ENCODE data around the gene OS9. TPM values are rescaled to one million over a fixed set of nuclear protein-coding genes. Genes with fewer than 3 reads are reported as not detected.
"Not testable (repeated sequence)": the region's sequence is repeated elsewhere in the genome, so short reads cannot be mapped to it uniquely, and the experiment has no call there.

The OS9 gene
- total RNA-seq, 2 experiments from 2014 or later, result 146 to 152 TPM

- H3K4me3 Mint-ChIP-seq, result no peak overlapping the region
- POLR2A ChIA-PET, result interaction anchor here (1.4 kb wide), 1 partner anchor 13 kb away, joined by 5 read pairs; no protein-coding TSS in a partner anchor
- peaks cover 6% of the 10 kb centered on the region for H3K9me3 Mint-ChIP-seq
- H3K36me3 Mint-ChIP-seq (ENCODE audit: low read depth), result peaks cover 59% of the 10 kb centered on the region
- peaks cover 8% of the 10 kb centered on the region for H3K4me1 Mint-ChIP-seq
- no peak for DNase-seq
- H3K27ac Mint-ChIP-seq, result no peak overlapping the region
- CTCF ChIA-PET, result interaction anchor here (1.0 to 1.3 kb wide), 3 partner anchors 13 to 74 kb away, joined by 3 to 4 read pairs (median 4); partner anchors contain the start of genes B4GALNT1 and OS9
- no peaks in the 10 kb centered on the region for H3K27me3 Mint-ChIP-seq
Measured at GRCh38 chr12:57707250-57707649, 13.3 kb downstream of the OS9 start.

GRCh38 chr12:57708296-57708695 is 14.4 kb downstream of the OS9 start:
- Mint-ChIP-seq H3K4me3 (no peak overlapping the region), H3K36me3 (ENCODE audit: low read depth) (peaks cover 56% of the 10 kb centered on the region), H3K9me3 (peaks cover 4% of the 10 kb centered on the region), H3K27ac (no peak overlapping the region), H3K4me1 (peaks cover 8% of the 10 kb centered on the region), H3K27me3 (no peaks in the 10 kb centered on the region)
- no peak for DNase-seq
- POLR2A ChIA-PET, result interaction anchor here (0.6 to 1.4 kb wide), 5 partner anchors 12 to 601 kb away, joined by 3 to 5 read pairs (median 3); no protein-coding TSS in a partner anchor
- CTCF ChIA-PET, result interaction anchor here (1.3 kb wide), 1 partner anchor 15 kb away, joined by 4 read pairs; the partner anchor contains the start of gene OS9

- POLR2A ChIA-PET, result interaction anchor here (0.6 to 1.1 kb wide), 2 partner anchors 11 to 600 kb away, joined by 3 to 8 read pairs; no protein-coding TSS in a partner anchor
- peaks cover 37% of the 10 kb centered on the region for H3K36me3 Mint-ChIP-seq (ENCODE audit: low read depth)
- no peak overlapping the region for H3K4me3 Mint-ChIP-seq
- no peak for DNase-seq
- no peaks in the 10 kb centered on the region for H3K9me3 Mint-ChIP-seq
- CTCF ChIA-PET, result no interaction called here
- H3K27me3 Mint-ChIP-seq, result no peaks in the 10 kb centered on the region
- H3K4me1 Mint-ChIP-seq, result peaks cover 8% of the 10 kb centered on the region
- H3K27ac Mint-ChIP-seq, result no peak overlapping the region
Measured at GRCh38 chr12:57712701-57713100, 18.8 kb downstream of the OS9 start.

GRCh38 chr12:57713209-57713608 is 19.3 kb downstream of the OS9 start:
- Mint-ChIP-seq H3K27ac (no peak overlapping the region), H3K4me1 (peaks cover 8% of the 10 kb centered on the region), H3K27me3 (no peaks in the 10 kb centered on the region), H3K9me3 (no peaks in the 10 kb centered on the region), H3K4me3 (no peak overlapping the region), H3K36me3 (ENCODE audit: low read depth) (peaks cover 40% of the 10 kb centered on the region)
- ChIA-PET POLR2A (interaction anchor here (0.6 to 1.1 kb wide), 3 partner anchors 8 to 601 kb away, joined by 3 to 8 read pairs (median 3); no protein-coding TSS in a partner anchor), CTCF (no interaction called here)
- DNase-seq, result no peak

GRCh38 chr12:57715036-57715748 is 21.3 kb downstream of the OS9 start:
- H3K9me3 Mint-ChIP-seq, H3K27ac Mint-ChIP-seq, H3K4me1 Mint-ChIP-seq, H3K4me3 Mint-ChIP-seq, DNase-seq, H3K27me3 Mint-ChIP-seq: not testable (repeated sequence)
- ChIA-PET CTCF (interaction anchor here (1.1 kb wide), 1 partner anchor 256 kb away, joined by 3 read pairs; no protein-coding TSS in a partner anchor), POLR2A (interaction anchor here (2.1 kb wide), 1 partner anchor 26 kb away, joined by 6 read pairs; no protein-coding TSS in a partner anchor)
- peaks cover 52% of the 10 kb centered on the region for H3K36me3 Mint-ChIP-seq (ENCODE audit: low read depth)

GRCh38 chr12:57715786-57716185 is 21.9 kb downstream of the OS9 start:
- Mint-ChIP-seq H3K4me3 (no peak overlapping the region), H3K36me3 (ENCODE audit: low read depth) (peaks cover 55% of the 10 kb centered on the region), H3K27me3 (no peaks in the 10 kb centered on the region), H3K4me1 (no peaks in the 10 kb centered on the region), H3K9me3 (no peaks in the 10 kb centered on the region), H3K27ac (no peak overlapping the region)
- ChIA-PET CTCF (interaction anchor here (1.1 kb wide), 1 partner anchor 257 kb away, joined by 3 read pairs; no protein-coding TSS in a partner anchor), POLR2A (interaction anchor here (2.1 kb wide), 1 partner anchor 25 kb away, joined by 6 read pairs; no protein-coding TSS in a partner anchor)
- no peak for DNase-seq

GRCh38 chr12:57716305-57716704 is 22.4 kb downstream of the OS9 start:
- DNase-seq, result no peak
- Mint-ChIP-seq H3K36me3 (ENCODE audit: low read depth) (peaks cover 58% of the 10 kb centered on the region), H3K27ac (no peak overlapping the region), H3K27me3 (no peaks in the 10 kb centered on the region), H3K9me3 (no peaks in the 10 kb centered on the region), H3K4me3 (no peak overlapping the region), H3K4me1 (no peaks in the 10 kb centered on the region)
- POLR2A ChIA-PET, result interaction anchor here (2.1 kb wide), 1 partner anchor 25 kb away, joined by 6 read pairs; no protein-coding TSS in a partner anchor
- CTCF ChIA-PET, result interaction anchor here (1.1 kb wide), 1 partner anchor 257 kb away, joined by 3 read pairs; no protein-coding TSS in a partner anchor

GRCh38 chr12:57717131-57717530 is 23.2 kb downstream of the OS9 start:
- H3K4me3 Mint-ChIP-seq, result no peak overlapping the region
- ChIA-PET CTCF (no interaction called here), POLR2A (interaction anchor here (2.1 kb wide), 1 partner anchor 24 kb away, joined by 6 read pairs; no protein-coding TSS in a partner anchor)
- no peaks in the 10 kb centered on the region for H3K27me3 Mint-ChIP-seq
- peaks cover 58% of the 10 kb centered on the region for H3K36me3 Mint-ChIP-seq (ENCODE audit: low read depth)
- no peak overlapping the region for H3K27ac Mint-ChIP-seq
- H3K4me1 Mint-ChIP-seq, result no peaks in the 10 kb centered on the region
- no peaks in the 10 kb centered on the region for H3K9me3 Mint-ChIP-seq
- DNase-seq, result no peak

- no peak overlapping the region for H3K27ac Mint-ChIP-seq
- peaks cover 53% of the 10 kb centered on the region for H3K36me3 Mint-ChIP-seq (ENCODE audit: low read depth)
- no peak for DNase-seq
Measured at GRCh38 chr12:57717846-57718640, 24.1 kb downstream of the OS9 start.

GRCh38 chr12:57718641-57719528 is 25.0 kb downstream of the OS9 start:
- Mint-ChIP-seq H3K36me3 (ENCODE audit: low read depth) (peaks cover 53% of the 10 kb centered on the region), H3K9me3 (no peaks in the 10 kb centered on the region), H3K27me3 (no peaks in the 10 kb centered on the region), H3K4me1 (no peaks in the 10 kb centered on the region), H3K27ac (no peak overlapping the region), H3K4me3 (no peak overlapping the region)
- POLR2A ChIA-PET, result interaction anchor here (0.8 to 3.4 kb wide), 9 partner anchors 9 to 135 kb away, joined by 3 to 27 read pairs (median 4); partner anchors contain the start of genes CDK4, OS9 and TSPAN31
- CTCF ChIA-PET, result interaction anchor here (1.5 kb wide), 1 partner anchor 23 kb away, joined by 6 read pairs; no protein-coding TSS in a partner anchor
- DNase-seq, result no peak

More at GRCh38 chr12:57717846-57718640, 24.1 kb downstream of the OS9 start:
- H3K27me3 Mint-ChIP-seq, result no peaks in the 10 kb centered on the region
- H3K4me3 Mint-ChIP-seq, result no peak overlapping the region
- H3K9me3 Mint-ChIP-seq, result no peaks in the 10 kb centered on the region
- POLR2A ChIA-PET, result interaction anchor here (0.6 to 1.7 kb wide), 4 partner anchors 8 to 238 kb away, joined by 3 to 4 read pairs (median 4); partner anchors contain the start of gene ARHGAP9
- H3K4me1 Mint-ChIP-seq, result no peaks in the 10 kb centered on the region
- CTCF ChIA-PET, result no interaction called here

- Mint-ChIP-seq H3K4me1 (peaks cover 1% of the 10 kb centered on the region), H3K4me3 (no peak overlapping the region), H3K36me3 (ENCODE audit: low read depth) (peaks cover 58% of the 10 kb centered on the region), H3K27me3 (no peaks in the 10 kb centered on the region), H3K27ac (no peak overlapping the region), H3K9me3 (no peaks in the 10 kb centered on the region)
- ChIA-PET POLR2A (interaction anchor here (0.6 to 3.4 kb wide), 10 partner anchors 10 to 188 kb away, joined by 3 to 27 read pairs (median 4); partner anchors contain the start of genes OS9 and TSPAN31), CTCF (interaction anchor here (1.5 kb wide), 1 partner anchor 22 kb away, joined by 6 read pairs; no protein-coding TSS in a partner anchor)
- DNase-seq, result no peak
Measured at GRCh38 chr12:57719777-57720605, 26.1 kb downstream of the OS9 start.

All from activated CD4-positive, alpha-beta memory T cell treated with anti-CD3 and anti-CD28 coated beads, Interleukin-2, amount 10 ng/mL, durations not matched to agents 7 days and 5 days (primary cell).